B cell (primary cell): Measurements from ENCODE around the gene LCMT2. TPM values are rescaled to one million over a fixed set of nuclear protein-coding genes. Genes with fewer than 3 reads are reported as not detected.

Experiments
- ATAC-seq: fragments of 200-7000 bp; cut with Tn5 transposase; one replicate; pipeline ENCODE4 v1.10.0; 2021; ENCODE audit warnings: low read depth, mild to moderate bottlenecking, moderate number of reproducible peaks, moderate library complexity
- CTCF ChIA-PET: fragments of 350-600 bp; sonication (Branson Sonifier 250); formaldehyde crosslinking; loops from one replicate; lab custom pipeline; 2021; ENCODE audit warnings: antibody characterized with exemption, inconsistent platforms; lab: Charles Lee
- POLR2A ChIA-PET: fragments of 350-600 bp; sonication (Branson Sonifier 250); formaldehyde crosslinking; loops from one replicate; lab custom pipeline; 2021; ENCODE audit warnings: antibody characterized with exemption; lab: Charles Lee
- DNase-seq: peaks from one replicate; pipeline ENCODE4 v3.0.0; 2013
- H2AFZ ChIP-seq: 2 replicates; pipeline ENCODE4 v1.6.1; 2012; ENCODE audit warnings: mild to moderate bottlenecking, low read depth, low read length; ENCODE audit not compliant: insufficient read depth, poor library complexity, severe bottlenecking
- H3K27ac ChIP-seq, 2 donors: 1 replicate in 1 of 2; 2 replicates in 1 of 2; pipeline ENCODE4 v1.5.1; 2012 to 2013; ENCODE audit warnings: low read length in 2 of 2, mild to moderate bottlenecking in 2 of 2, moderate library complexity in 1 of 2
- H3K27me3 ChIP-seq, 4 experiments: fragments of 200-600 bp in 1 of 4; sonication (generic) in 1 of 4; replicated peaks in 1 of 4; 1 replicate in 2 of 4; 2 replicates in 2 of 4; pipeline versions ENCODE4 v1.6.1 to v1.7.0; 2013 to 2016; ENCODE audit warnings: low read length in 3 of 4, mild to moderate bottlenecking in 2 of 4, mixed read lengths in 1 of 4, moderate library complexity in 1 of 4; ENCODE audit not compliant: insufficient read depth in 4 of 4, control insufficient read depth in 3 of 4; ENCODE audit errors: control extremely low read depth in 1 of 4
- H3K36me3 ChIP-seq, 2 experiments: replicated peaks in 1 of 2; 1 replicate in 1 of 2; 2 replicates in 1 of 2; pipeline versions ENCODE4 v1.6.1 to v1.7.1; 2013; ENCODE audit warnings: low read length in 1 of 2; ENCODE audit not compliant: insufficient read depth in 2 of 2, control insufficient read depth in 1 of 2; ENCODE audit errors: control extremely low read depth in 1 of 2, extremely low read depth in 1 of 2
- H3K4me1 ChIP-seq, 2 donors: fragments of 200-600 bp in 1 of 2; sonication (generic) in 1 of 2; 1 replicate in 1 of 2; 2 replicates in 1 of 2; pipeline versions ENCODE4 v1.5.1 to v1.6.1; 2013 to 2017; ENCODE audit warnings: low read length in 2 of 2; ENCODE audit not compliant: control insufficient read depth in 2 of 2, insufficient read depth in 2 of 2
- H3K4me2 ChIP-seq: replicated peaks from 2 replicates; pipeline ENCODE3; 2012; ENCODE audit warnings: mild to moderate bottlenecking, low read depth, low read length; ENCODE audit not compliant: poor library complexity, severe bottlenecking
- H3K4me3 ChIP-seq, 5 experiments: fragments of 200-600 bp in 1 of 5; sonication (generic) in 1 of 5; 1 replicate in 3 of 5; 2 replicates in 2 of 5; pipeline versions ENCODE4 v1.5.1 to v1.7.0; 2011 to 2016; ENCODE audit warnings: low read length in 4 of 5, mild to moderate bottlenecking in 4 of 5, low read depth in 2 of 5, control low read depth in 1 of 5, moderate library complexity in 1 of 5; ENCODE audit not compliant: insufficient read depth in 1 of 5; ENCODE audit errors: control extremely low read depth in 1 of 5, extremely low read depth in 1 of 5
- H3K79me2 ChIP-seq: fragments of 200-600 bp; sonication (generic); one replicate; pipeline ENCODE4 v1.6.0; 2016; ENCODE audit warnings: low read length; ENCODE audit not compliant: control insufficient read depth, insufficient read depth
- H3K9ac ChIP-seq: fragments of 200-600 bp; sonication (generic); 2 replicates; pipeline ENCODE4 v1.6.1; 2017; ENCODE audit warnings: mild to moderate bottlenecking, low read length, moderate library complexity
- H3K9me3 ChIP-seq, 3 donors: one replicate each; pipeline versions ENCODE4 v1.6.1 to v1.7.1; 2013; ENCODE audit warnings: low read length in 2 of 3; ENCODE audit not compliant: control insufficient read depth in 2 of 3, insufficient read depth in 1 of 3; ENCODE audit errors: control extremely low read depth in 1 of 3
- H4K20me1 ChIP-seq: 2 replicates; pipeline ENCODE4 v1.6.0; 2012; ENCODE audit warnings: mild to moderate bottlenecking, low read length; ENCODE audit not compliant: insufficient read depth, control insufficient read depth, poor library complexity, severe bottlenecking
- H3K27ac Mint-ChIP-seq: one replicate; pipeline ENCODE4 v1.8.0; 2021; ENCODE audit warnings: mixed read lengths
- H3K27me3 Mint-ChIP-seq: one replicate; pipeline ENCODE4 v1.8.0; 2021; ENCODE audit warnings: mixed read lengths
- H3K4me1 Mint-ChIP-seq: one replicate; pipeline ENCODE4 v1.8.0; 2021; ENCODE audit warnings: mixed read lengths
- H3K4me3 Mint-ChIP-seq: one replicate; pipeline ENCODE4 v1.8.0; 2021; ENCODE audit warnings: mixed read lengths
- H3K9me3 Mint-ChIP-seq: one replicate; pipeline ENCODE4 v1.8.0; 2022; ENCODE audit warnings: mixed read lengths; ENCODE audit not compliant: insufficient read depth
- EZH2 ChIP-seq: IDR thresholded peaks from 2 replicates; pipeline ENCODE4 v1.6.1; 2012; ENCODE audit warnings: borderline replicate concordance, low read depth, mild to moderate bottlenecking, moderate library complexity, low read length; ENCODE audit not compliant: insufficient read depth, poor library complexity, severe bottlenecking
- WGBS: methylation state at CpG from one replicate; pipeline ENCODE4 v1.1.5; 2013; ENCODE audit warnings: missing lambda C conversion rate; ENCODE audit not compliant: insufficient coverage; 5-methylcytosine and 5-hydroxymethylcytosine counted together
- intact Hi-C: fragments of 100-400 bp; cut with micrococcal nuclease; formaldehyde crosslinking; loops from one replicate; pipeline ENCODE4 v1.10.0; 2022
- polyA plus RNA-seq: library from polyadenylated mRNA; depleted of rRNA; stranded (reverse); fragments of >200 nt; gene quantifications from 2 replicates; pipeline ENCODE4 v1.2.3, GENCODE V29; 2012
- total RNA-seq, 2 donors: library from RNA; stranded (reverse); fragments of 120-200 nt in 1 of 2; gene quantifications; 1 replicate in 1 of 2; 2 replicates in 1 of 2; pipeline versions ENCODE4 v1.2.3 to v1.2.4, GENCODE V29; 2013 to 2022
- TF ChIP-seq, protein P1 (sequence below): fragments of 200-600 bp; IDR thresholded peaks from one replicate; pipeline ENCODE4 v1.8.0; 2022; ENCODE audit warnings: antibody characterized with exemption, mild to moderate bottlenecking

The LCMT2 gene
- total and polyA plus RNA-seq, 2 donors (not counting 1 experiment from before 2014, with no cell fraction given), result 7.5 to 12.8 TPM

GRCh38 chr15:43370975-43371974 lies 40.9 kb upstream of the LCMT2 start, which contains the start of the genes TUBGCP4 and ZSCAN29:
Gene TUBGCP4 (plus strand): TSS chr15:43371101. CDS start chr15:43371355, 254 bp downstream.
Gene ZSCAN29 (minus strand): TSS chr15:43371043. CDS start chr15:43369913, 1,130 bp downstream.
- TF ChIP-seq EZH2, result no peak
- TF ChIP-seq, protein P1, sequence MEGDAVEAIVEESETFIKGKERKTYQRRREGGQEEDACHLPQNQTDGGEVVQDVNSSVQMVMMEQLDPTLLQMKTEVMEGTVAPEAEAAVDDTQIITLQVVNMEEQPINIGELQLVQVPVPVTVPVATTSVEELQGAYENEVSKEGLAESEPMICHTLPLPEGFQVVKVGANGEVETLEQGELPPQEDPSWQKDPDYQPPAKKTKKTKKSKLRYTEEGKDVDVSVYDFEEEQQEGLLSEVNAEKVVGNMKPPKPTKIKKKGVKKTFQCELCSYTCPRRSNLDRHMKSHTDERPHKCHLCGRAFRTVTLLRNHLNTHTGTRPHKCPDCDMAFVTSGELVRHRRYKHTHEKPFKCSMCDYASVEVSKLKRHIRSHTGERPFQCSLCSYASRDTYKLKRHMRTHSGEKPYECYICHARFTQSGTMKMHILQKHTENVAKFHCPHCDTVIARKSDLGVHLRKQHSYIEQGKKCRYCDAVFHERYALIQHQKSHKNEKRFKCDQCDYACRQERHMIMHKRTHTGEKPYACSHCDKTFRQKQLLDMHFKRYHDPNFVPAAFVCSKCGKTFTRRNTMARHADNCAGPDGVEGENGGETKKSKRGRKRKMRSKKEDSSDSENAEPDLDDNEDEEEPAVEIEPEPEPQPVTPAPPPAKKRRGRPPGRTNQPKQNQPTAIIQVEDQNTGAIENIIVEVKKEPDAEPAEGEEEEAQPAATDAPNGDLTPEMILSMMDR, result peak; percentile 48
- peak within 1 kb of the TSS; percentile 92 for H2AFZ ChIP-seq
- H3K9ac ChIP-seq, result peak within 1 kb of the TSS; percentile 84
- intact Hi-C loops, result loop anchor here (2.0 to 5.0 kb wide), 3 partner anchors 40 to 141 kb away; partner anchors contain the start of genes LCMT2 and TP53BP1
- H3K4me3 ChIP-seq, result peak within 1 kb of the TSS; percentile 65 to 94 (median 83)
- peaks cover 0 to 7% (median 0%) of the 10 kb centered on the region in 3 donors for H3K9me3 ChIP-seq
- DNase-seq (peak; percentile 87), ATAC-seq (peak; percentile 81)
- peaks cover 0 to 7% of the 10 kb centered on the region in 2 experiments for H3K36me3 ChIP-seq
- peaks cover 62% of the 10 kb centered on the region for H3K79me2 ChIP-seq
- peak within 1 kb of the TSS; percentile 94 for H3K4me3 Mint-ChIP-seq
- POLR2A ChIA-PET, result no interaction called here
- under 1% methylated on average over 58 of the region's 66 CpGs for WGBS
- H3K27me3 ChIP-seq, result no peaks in the 10 kb centered on the region
- no peaks in the 10 kb centered on the region for H3K9me3 Mint-ChIP-seq
- H4K20me1 ChIP-seq, result no peaks in the 10 kb centered on the region
- H3K27me3 Mint-ChIP-seq, result no peaks in the 10 kb centered on the region
- H3K27ac ChIP-seq, result peak within 1 kb of the TSS; percentile 43 to 79
- peak within 1 kb of the TSS; percentile 89 for H3K4me2 ChIP-seq
- peaks cover 31 to 33% of the 10 kb centered on the region in 2 donors for H3K4me1 ChIP-seq
- CTCF ChIA-PET, result interaction anchor here (0.6 to 2.4 kb wide), 6 partner anchors 9 to 146 kb away, joined by 3 to 11 read pairs (median 4); no protein-coding TSS in a partner anchor
- H3K27ac Mint-ChIP-seq, result peak within 1 kb of the TSS; percentile 92
- H3K4me1 Mint-ChIP-seq, result peaks cover 58% of the 10 kb centered on the region
